ENCODE results near the gene RAC2.

Gene RAC2

GRCh38 chr22:37190262-37190780 is 53.7 kb downstream of the RAC2 start:
- no peak overlapping the region for H3K4me3 ChIP-seq (ENCODE audit: low read depth, low read length)
- no peak for TF ChIP-seq CTCF (IDR thresholded peaks at IDR 0.05; ENCODE audit: low read depth, low read length)
- DNase-seq (ENCODE audit: low read depth, low spot score): no peak
- in situ Hi-C loops (cut with HindIII; ENCODE audit: low sequenced_read_pairs): no loop called here

- H3K4me3 ChIP-seq (ENCODE audit: low read depth, low read length): no peak overlapping the region
- no peak for DNase-seq (ENCODE audit: low read depth, low spot score)
- in situ Hi-C loops (cut with HindIII; ENCODE audit: low sequenced_read_pairs): no loop called here
- no peak for TF ChIP-seq CTCF (IDR thresholded peaks at IDR 0.05; ENCODE audit: low read depth, low read length)
Observed at GRCh38 chr22:37188901-37189466, 55.1 kb downstream of the RAC2 start.

GRCh38 chr22:37187891-37188761 is 55.9 kb downstream of the RAC2 start, which contains the start of gene C1QTNF6:
TSS of gene C1QTNF6 (minus strand) at chr22:37188247. CDS start at chr22:37188213, 34 bp downstream.
- no peak for DNase-seq (ENCODE audit: low read depth, low spot score)
- TF ChIP-seq CTCF (IDR thresholded peaks at IDR 0.05; ENCODE audit: low read depth, low read length): no peak
- in situ Hi-C loops (cut with HindIII; ENCODE audit: low sequenced_read_pairs): no loop called here
- peak within 1 kb of the TSS; percentile 16 for H3K4me3 ChIP-seq (ENCODE audit: low read depth, low read length)

- DNase-seq (ENCODE audit: low read depth, low spot score): no peak
- in situ Hi-C loops (cut with HindIII; ENCODE audit: low sequenced_read_pairs): no loop called here
- no peak for TF ChIP-seq CTCF (IDR thresholded peaks at IDR 0.05; ENCODE audit: low read depth, low read length)
- H3K4me3 ChIP-seq (ENCODE audit: low read depth, low read length): peak overlapping the region; percentile 16
Observed at GRCh38 chr22:37187552-37187890, 56.5 kb downstream of the RAC2 start.

- peak overlapping the region; percentile 16 for H3K4me3 ChIP-seq (ENCODE audit: low read depth, low read length)
- in situ Hi-C loops (cut with HindIII; ENCODE audit: low sequenced_read_pairs): no loop called here
- DNase-seq (ENCODE audit: low read depth, low spot score): no peak
Observed at GRCh38 chr22:37186997-37187522, 57.0 kb downstream of the RAC2 start.

More at GRCh38 chr22:37186997-37187522, 57.0 kb downstream of the RAC2 start:
- no peak for TF ChIP-seq CTCF (IDR thresholded peaks at IDR 0.05; ENCODE audit: low read depth, low read length)
